Measurements from ENCODE around the gene CAP1. TPM values are rescaled to one million over a fixed set of nuclear protein-coding genes. Genes with fewer than 3 reads are reported as not detected.
"Not testable (repeated sequence)": the region's sequence is repeated elsewhere in the genome, so short reads cannot be mapped to it uniquely, and the experiment has no call there.

CAP1 gene
- total RNA-seq, 1 donor, result 270 TPM

DNA sequence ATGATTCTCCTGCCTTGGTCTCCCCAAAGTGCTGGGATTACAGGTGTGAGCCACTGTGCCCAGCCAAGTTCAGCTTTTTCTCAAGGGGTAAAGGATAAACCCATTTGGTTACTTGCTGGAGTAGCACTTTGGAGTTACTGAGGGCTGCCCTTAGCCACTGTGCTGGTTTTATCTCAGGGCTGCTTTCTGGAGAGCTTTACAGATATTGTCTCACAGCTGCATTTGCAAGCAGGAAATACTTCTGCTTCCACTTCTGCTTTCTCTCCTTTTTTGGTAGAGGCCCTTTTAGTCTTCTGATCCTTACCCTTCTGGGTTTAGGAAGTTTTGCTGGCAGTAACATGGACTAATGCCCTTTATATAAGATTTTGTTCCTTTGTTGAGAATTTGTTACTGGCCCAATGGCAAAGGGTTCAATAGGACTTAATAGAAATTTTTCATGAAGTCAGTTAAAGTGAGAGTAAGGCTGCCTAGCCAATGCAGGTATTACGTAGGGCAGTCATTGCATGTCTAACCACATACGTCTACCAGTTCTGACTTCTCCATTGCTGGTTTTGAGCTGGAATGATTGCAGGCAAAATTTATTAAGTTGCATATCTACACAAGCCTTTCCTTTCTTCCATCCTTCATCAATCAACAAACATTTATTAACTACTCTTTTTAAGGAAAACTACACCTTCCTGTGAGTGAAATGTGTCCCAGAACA, 24.4 kb downstream of the CAP1 start:
- H3K4me3 ChIP-seq (ENCODE audit: low read length), result no peak overlapping the region
- H3K9me3 ChIP-seq (ENCODE audit: low read depth, low read length), result no peaks in the 10 kb centered on the region
- H3K27me3 ChIP-seq (ENCODE audit: insufficient read depth, low read length), result no peaks in the 10 kb centered on the region
- H3K4me1 ChIP-seq (ENCODE audit: insufficient read depth, low read length), result peaks cover 80% of the 10 kb centered on the region

- H3K27me3 ChIP-seq (ENCODE audit: insufficient read depth, low read length), result no peaks in the 10 kb centered on the region
- peaks cover 63% of the 10 kb centered on the region for H3K4me1 ChIP-seq (ENCODE audit: insufficient read depth, low read length)
- H3K9me3 ChIP-seq (ENCODE audit: low read depth, low read length), result no peaks in the 10 kb centered on the region
- no peak overlapping the region for H3K4me3 ChIP-seq (ENCODE audit: low read length)
These were observed 26.5 kb downstream of the CAP1 start for GRCh38 chr1:40067023-40067422.

GRCh38 chr1:40067851-40068250, 27.3 kb downstream of the CAP1 start:
- Histone ChIP-seq H3K9me3 (ENCODE audit: low read depth, low read length) (no peaks in the 10 kb centered on the region), H3K27me3 (ENCODE audit: insufficient read depth, low read length) (no peaks in the 10 kb centered on the region), H3K4me3 (ENCODE audit: low read length) (no peak overlapping the region), H3K4me1 (ENCODE audit: insufficient read depth, low read length) (peaks cover 60% of the 10 kb centered on the region)

GRCh38 chr1:40072142-40072541, 31.6 kb downstream of the CAP1 start:
- Histone ChIP-seq H3K9me3 (ENCODE audit: low read depth, low read length) (no peaks in the 10 kb centered on the region), H3K27me3 (ENCODE audit: insufficient read depth, low read length) (no peaks in the 10 kb centered on the region), H3K4me3 (ENCODE audit: low read length) (no peak overlapping the region), H3K4me1 (ENCODE audit: insufficient read depth, low read length) (peaks cover 60% of the 10 kb centered on the region)

DNA sequence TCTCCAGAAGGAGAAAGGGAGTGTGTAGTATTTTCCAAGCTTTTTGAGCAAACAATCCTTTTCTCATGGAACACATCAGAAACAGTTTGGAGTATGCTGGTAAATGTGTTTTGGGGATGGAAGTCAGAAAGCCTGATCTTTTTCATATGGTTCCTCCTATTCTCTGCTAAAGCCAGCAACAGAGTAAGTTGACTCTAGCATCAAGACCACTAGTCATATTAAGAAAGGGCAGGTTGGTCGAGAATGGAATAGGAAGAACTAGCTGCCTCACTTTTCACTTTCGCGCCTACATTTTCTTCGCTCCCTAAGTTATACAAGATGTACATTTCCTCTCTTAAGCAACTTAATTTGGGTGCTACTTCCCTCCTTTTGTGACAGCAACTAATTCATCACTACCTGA, 32.5 kb downstream of the CAP1 start:
- Histone ChIP-seq H3K4me1 (ENCODE audit: insufficient read depth, low read length) (peaks cover 60% of the 10 kb centered on the region), H3K4me3 (ENCODE audit: low read length) (no peak overlapping the region)

GRCh38 chr1:40075266-40075665, 34.7 kb downstream of the CAP1 start:
- Histone ChIP-seq H3K4me1 (ENCODE audit: insufficient read depth, low read length) (peaks cover 81% of the 10 kb centered on the region), H3K27me3 (ENCODE audit: insufficient read depth, low read length) (no peaks in the 10 kb centered on the region), H3K9me3 (ENCODE audit: low read depth, low read length) (no peaks in the 10 kb centered on the region), H3K4me3 (ENCODE audit: low read length) (no peak overlapping the region)

More for the DNA sequence above, 32.5 kb downstream of the CAP1 start:
- Histone ChIP-seq H3K27me3 (ENCODE audit: insufficient read depth, low read length) (no peaks in the 10 kb centered on the region), H3K9me3 (ENCODE audit: low read depth, low read length) (no peaks in the 10 kb centered on the region)

GRCh38 chr1:40076895-40077312, 36.4 kb downstream of the CAP1 start:
- H3K9me3 ChIP-seq (ENCODE audit: low read depth, low read length), result no peaks in the 10 kb centered on the region

DNA sequence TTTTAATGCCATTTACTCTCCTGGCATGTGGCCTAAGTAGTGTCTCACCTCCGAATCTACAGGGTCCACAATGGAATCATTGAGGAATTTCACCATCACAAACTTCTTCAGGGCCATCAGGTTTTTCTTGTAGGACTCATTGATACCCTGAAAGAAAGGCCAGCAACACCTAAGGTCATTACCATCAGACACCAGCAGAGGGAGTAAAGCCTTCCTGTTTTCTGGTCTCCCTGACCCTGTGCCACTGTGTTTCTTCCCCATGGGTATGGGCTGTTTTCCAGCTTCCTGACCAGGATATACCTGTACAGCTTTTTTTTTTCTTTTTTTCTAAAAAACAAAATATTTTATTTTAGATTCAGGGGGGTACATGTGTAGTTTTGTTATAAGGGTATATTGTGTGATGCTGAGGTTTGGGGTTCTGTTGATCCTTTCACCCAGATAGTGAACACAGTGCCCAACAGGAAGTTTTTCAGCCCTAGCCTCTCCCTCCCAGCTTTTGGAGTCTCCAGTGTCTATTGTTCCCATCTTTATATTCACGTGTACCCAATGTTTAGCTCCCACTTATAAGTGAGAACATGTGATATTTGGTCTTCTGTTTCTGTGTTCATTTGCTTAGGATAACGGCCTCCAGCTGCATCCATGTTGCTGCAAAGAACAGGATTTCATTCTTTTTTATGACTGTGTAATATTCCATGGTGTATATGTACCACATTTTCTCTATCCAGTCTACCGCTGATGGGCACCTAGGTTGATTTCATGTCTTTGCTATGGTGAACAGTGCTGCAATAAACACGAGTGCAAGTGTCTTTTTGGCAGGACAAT, 38.2 kb downstream of the CAP1 start:
- no peaks in the 10 kb centered on the region for H3K9me3 ChIP-seq (ENCODE audit: low read depth, low read length)
- peaks cover 89% of the 10 kb centered on the region for H3K4me1 ChIP-seq (ENCODE audit: insufficient read depth, low read length)
- H3K27me3 ChIP-seq (ENCODE audit: insufficient read depth, low read length), result no peaks in the 10 kb centered on the region
- no peak overlapping the region for H3K4me3 ChIP-seq (ENCODE audit: low read length)

More at GRCh38 chr1:40076895-40077312, 36.4 kb downstream of the CAP1 start:
- peaks cover 95% of the 10 kb centered on the region for H3K4me1 ChIP-seq (ENCODE audit: insufficient read depth, low read length)
- no peak overlapping the region for H3K4me3 ChIP-seq (ENCODE audit: low read length)
- no peaks in the 10 kb centered on the region for H3K27me3 ChIP-seq (ENCODE audit: insufficient read depth, low read length)

- Histone ChIP-seq H3K27me3 (ENCODE audit: insufficient read depth, low read length) (no peaks in the 10 kb centered on the region), H3K4me1 (ENCODE audit: insufficient read depth, low read length) (peaks cover 89% of the 10 kb centered on the region), H3K4me3 (ENCODE audit: low read length) (no peak overlapping the region), H3K9me3 (ENCODE audit: low read depth, low read length) (no peaks in the 10 kb centered on the region)
These were observed 39.4 kb downstream of the CAP1 start for GRCh38 chr1:40079774-40080400.

DNA sequence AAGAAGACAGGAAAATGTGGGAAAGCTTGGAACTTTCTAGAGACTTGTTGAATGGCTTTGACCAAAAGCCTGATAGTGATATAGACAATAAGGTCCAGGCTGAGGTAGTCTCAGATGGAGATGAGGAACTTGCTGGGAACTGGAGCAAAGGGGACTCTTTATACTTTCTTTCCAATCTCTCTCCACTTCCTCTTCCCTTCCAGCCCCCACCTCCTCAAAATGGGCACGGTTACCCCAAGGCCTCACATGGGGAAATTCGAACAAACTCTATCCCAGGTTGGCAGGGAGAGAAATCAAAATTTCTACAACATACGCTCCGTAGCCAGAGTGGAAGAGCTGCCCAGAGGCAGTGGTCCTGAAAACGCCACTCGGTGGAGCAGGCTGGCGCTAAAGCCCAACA, 41.3 kb downstream of the CAP1 start:
- H3K4me3 ChIP-seq (ENCODE audit: low read length), result no peak overlapping the region
- H3K27me3 ChIP-seq (ENCODE audit: insufficient read depth, low read length), result no peaks in the 10 kb centered on the region
- peaks cover 70% of the 10 kb centered on the region for H3K4me1 ChIP-seq (ENCODE audit: insufficient read depth, low read length)
- no peaks in the 10 kb centered on the region for H3K9me3 ChIP-seq (ENCODE audit: low read depth, low read length)

DNA sequence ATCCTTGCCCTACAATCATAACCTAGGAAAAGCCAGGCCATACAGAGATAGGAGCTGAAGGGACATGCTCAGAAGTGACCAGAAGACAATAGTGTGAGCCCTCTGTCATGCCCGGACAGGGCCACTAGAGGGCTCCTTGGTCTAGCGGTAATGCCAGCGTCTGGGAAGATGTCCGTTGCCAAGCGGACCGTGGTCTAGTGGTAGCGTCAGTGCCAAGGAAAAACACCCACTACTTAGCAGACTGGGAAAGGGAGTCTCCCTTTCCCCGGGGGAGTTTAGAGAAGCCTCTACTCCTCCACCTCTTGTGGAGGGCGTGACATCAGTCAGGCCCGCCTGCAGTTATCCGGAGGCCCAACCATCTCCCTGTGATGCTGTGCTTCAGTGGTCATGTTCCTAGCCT, 44.2 kb downstream of the CAP1 start:
- H3K4me3 ChIP-seq (ENCODE audit: low read length); H3K27me3 ChIP-seq (ENCODE audit: insufficient read depth, low read length); H3K9me3 ChIP-seq (ENCODE audit: low read depth, low read length): not testable (repeated sequence)
- H3K4me1 ChIP-seq (ENCODE audit: insufficient read depth, low read length), result peaks cover 42% of the 10 kb centered on the region

GRCh38 chr1:40090652-40091355, 50.3 kb downstream of the CAP1 start:
- H3K27me3 ChIP-seq (ENCODE audit: insufficient read depth, low read length), result no peaks in the 10 kb centered on the region
- peaks cover 37% of the 10 kb centered on the region for H3K4me1 ChIP-seq (ENCODE audit: insufficient read depth, low read length)
- H3K4me3 ChIP-seq (ENCODE audit: low read length), result no peak overlapping the region
- no peaks in the 10 kb centered on the region for H3K9me3 ChIP-seq (ENCODE audit: low read depth, low read length)

DNA sequence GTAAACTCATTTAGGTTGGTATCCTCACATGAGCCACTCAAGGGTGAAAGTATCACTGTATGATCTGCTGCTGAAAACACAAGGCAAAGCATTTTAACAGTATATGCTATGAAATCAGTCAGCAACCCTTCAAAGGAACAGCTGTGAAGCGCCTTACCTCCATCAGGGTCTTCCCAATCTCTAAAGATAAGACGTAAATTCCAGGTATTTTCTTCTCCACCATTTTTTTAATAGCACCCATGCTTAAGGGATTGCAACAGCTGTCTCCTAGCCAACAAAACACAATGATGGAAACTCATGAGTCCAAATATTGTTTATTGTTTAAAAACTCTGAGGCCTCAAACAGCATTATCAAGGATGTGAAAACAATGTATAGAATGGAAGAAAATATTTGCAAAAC, 51.7 kb downstream of the CAP1 start:
- no peak overlapping the region for H3K4me3 ChIP-seq (ENCODE audit: low read length)
- H3K9me3 ChIP-seq (ENCODE audit: low read depth, low read length), result no peaks in the 10 kb centered on the region
- H3K4me1 ChIP-seq (ENCODE audit: insufficient read depth, low read length), result peaks cover 49% of the 10 kb centered on the region
- no peaks in the 10 kb centered on the region for H3K27me3 ChIP-seq (ENCODE audit: insufficient read depth, low read length)

- Histone ChIP-seq H3K27me3 (ENCODE audit: insufficient read depth, low read length) (no peaks in the 10 kb centered on the region), H3K4me3 (ENCODE audit: low read length) (no peak overlapping the region), H3K4me1 (ENCODE audit: insufficient read depth, low read length) (peaks cover 54% of the 10 kb centered on the region), H3K9me3 (ENCODE audit: low read depth, low read length) (no peaks in the 10 kb centered on the region)
These were observed 52.4 kb downstream of the CAP1 start for GRCh38 chr1:40092706-40093639.
